ENCODE results near the gene DRC1. TPM values are rescaled to one million over a fixed set of nuclear protein-coding genes. Genes with fewer than 3 reads are reported as not detected.

DRC1 gene
- total RNA-seq, 2 donors from 2014 or later, result 0.17 TPM; not detected in 1

DNA sequence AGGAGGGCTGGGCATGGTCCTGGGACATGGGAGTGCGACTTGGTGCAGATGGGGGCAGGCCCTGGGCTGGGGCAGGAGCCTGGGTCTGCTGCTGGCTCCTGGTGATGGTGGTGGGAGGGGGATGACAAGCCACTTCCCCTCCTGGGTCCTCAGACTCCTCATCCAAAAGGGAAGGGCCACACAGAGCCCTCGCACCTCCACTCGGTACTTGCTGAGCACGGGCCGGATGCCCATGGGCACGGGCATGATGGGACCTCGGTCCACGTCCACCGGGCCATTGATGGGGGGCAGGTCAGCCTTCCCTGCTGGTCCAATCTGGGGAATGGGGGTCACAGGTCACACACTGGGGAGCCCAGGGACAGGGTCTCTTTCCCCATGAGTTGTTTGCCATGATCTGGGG, 72.1 kb downstream of the DRC1 start:
- Mint-ChIP-seq H3K36me3 (ENCODE audit: insufficient read depth in 2 of 2) (peaks cover 0 to 3% of the 10 kb centered on the region in 2 donors), H3K27ac (no peak overlapping the region), H3K9me3 (peaks cover 0 to 10% of the 10 kb centered on the region in 2 donors), H3K4me1 (ENCODE audit: low read depth) (peaks cover 9% of the 10 kb centered on the region), H3K27me3 (ENCODE audit: low read depth) (no peaks in the 10 kb centered on the region), H3K4me3 (no peak overlapping the region)
- no peak for DNase-seq
- no peak for ATAC-seq (replicated peaks in 1 of 2)

- ATAC-seq (replicated peaks in 1 of 2) (no peak), DNase-seq (no peak)
- peaks cover 0 to 8% of the 10 kb centered on the region in 2 donors for H3K9me3 Mint-ChIP-seq
- H3K36me3 Mint-ChIP-seq (ENCODE audit: insufficient read depth in 2 of 2), result peaks cover 0 to 3% of the 10 kb centered on the region in 2 donors
- no peak overlapping the region for H3K27ac Mint-ChIP-seq
- H3K27me3 Mint-ChIP-seq (ENCODE audit: low read depth), result no peaks in the 10 kb centered on the region
- H3K4me1 Mint-ChIP-seq (ENCODE audit: low read depth), result peaks cover 9% of the 10 kb centered on the region
- H3K4me3 Mint-ChIP-seq, result no peak overlapping the region
These were observed 72.6 kb downstream of the DRC1 start for GRCh38 chr2:26474261-26474785.

DNA sequence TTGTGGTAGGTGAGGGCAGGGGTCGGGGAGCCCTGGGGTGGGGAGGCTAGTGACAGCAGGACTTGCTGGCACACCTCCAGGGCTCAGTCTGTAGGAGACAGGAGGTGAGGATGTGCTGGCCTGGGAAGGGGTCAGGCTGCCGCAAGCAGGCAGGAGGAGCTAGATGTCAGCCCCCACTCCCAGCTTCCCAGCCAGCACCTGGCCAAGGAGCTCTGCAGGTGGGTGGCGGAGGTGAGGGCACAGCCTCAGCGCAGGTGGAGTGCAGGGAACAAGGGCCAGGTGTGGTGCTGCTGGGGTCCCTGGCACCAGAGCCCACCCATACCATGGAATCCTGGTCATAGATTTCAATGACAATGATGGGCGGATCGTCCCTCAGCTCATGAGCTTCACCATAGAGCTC, 73.3 kb downstream of the DRC1 start:
- DNase-seq (no peak), ATAC-seq (replicated peaks in 1 of 2) (no peak)
- Mint-ChIP-seq H3K27me3 (ENCODE audit: low read depth) (no peaks in the 10 kb centered on the region), H3K4me1 (ENCODE audit: low read depth) (peaks cover 9% of the 10 kb centered on the region), H3K9me3 (peaks cover 0 to 7% of the 10 kb centered on the region in 2 donors), H3K27ac (no peak overlapping the region), H3K36me3 (ENCODE audit: insufficient read depth in 2 of 2) (peaks cover 0 to under 1% of the 10 kb centered on the region in 2 donors), H3K4me3 (no peak overlapping the region)

- ATAC-seq (replicated peaks in 1 of 2) (no peak), DNase-seq (no peak)
- Mint-ChIP-seq H3K4me3 (no peak overlapping the region), H3K36me3 (ENCODE audit: insufficient read depth in 2 of 2) (no peaks in the 10 kb centered on the region), H3K27me3 (ENCODE audit: low read depth) (no peaks in the 10 kb centered on the region), H3K9me3 (peaks cover 0 to 6% of the 10 kb centered on the region in 2 donors), H3K27ac (no peak overlapping the region), H3K4me1 (ENCODE audit: low read depth) (peaks cover 9% of the 10 kb centered on the region)
These were observed 74.2 kb downstream of the DRC1 start for GRCh38 chr2:26475832-26476501.

- Mint-ChIP-seq H3K27me3 (ENCODE audit: low read depth) (no peaks in the 10 kb centered on the region), H3K27ac (peak overlapping the region; percentile 73), H3K4me3 (peak overlapping the region; percentile 62 to 64), H3K36me3 (ENCODE audit: insufficient read depth in 2 of 2) (no peaks in the 10 kb centered on the region), H3K4me1 (ENCODE audit: low read depth) (peaks cover 9% of the 10 kb centered on the region), H3K9me3 (no peaks in the 10 kb centered on the region)
- ATAC-seq (replicated peaks in 1 of 2) (peak; percentile 85 to 90), DNase-seq (peak; percentile 26 to 44)
These were observed 75.6 kb downstream of the DRC1 start for GRCh38 chr2:26477126-26477910.

- Mint-ChIP-seq H3K27me3 (ENCODE audit: low read depth) (no peaks in the 10 kb centered on the region), H3K4me3 (peak within 1 kb of the TSS; percentile 62 to 64), H3K4me1 (ENCODE audit: low read depth) (peaks cover 9% of the 10 kb centered on the region), H3K36me3 (ENCODE audit: insufficient read depth in 2 of 2) (no peaks in the 10 kb centered on the region), H3K27ac (peak within 1 kb of the TSS; percentile 73), H3K9me3 (no peaks in the 10 kb centered on the region)
- DNase-seq, result no peak
- ATAC-seq (replicated peaks in 1 of 2), result peak; percentile 21 to 32
These were observed 76.2 kb downstream of the DRC1 start, which contains the start of gene OTOF for GRCh38 chr2:26477911-26478253. TSS of gene OTOF (minus strand) at chr2:26478124.

DNA sequence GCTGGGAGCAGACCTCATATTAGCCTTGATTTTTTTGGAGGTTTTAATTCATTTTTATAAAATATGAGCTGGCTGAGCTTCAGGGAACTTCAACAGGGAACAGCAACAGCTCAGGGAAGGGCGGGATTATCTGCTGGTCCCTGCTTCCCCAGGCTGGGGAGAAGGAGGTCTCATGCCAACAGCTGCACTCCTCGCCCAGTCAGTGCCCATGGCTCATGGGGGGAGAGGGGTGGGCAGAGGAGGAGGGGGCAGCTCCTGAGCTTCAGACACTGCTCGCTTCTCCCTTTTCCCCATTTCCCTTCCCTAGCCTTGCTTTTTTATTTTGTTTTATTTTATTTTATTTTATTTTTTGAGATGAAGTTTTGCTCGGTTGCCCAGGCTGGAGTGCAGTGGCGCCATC, 76.6 kb downstream of the DRC1 start:
- ATAC-seq (replicated peaks in 1 of 2) (no peak), DNase-seq (no peak)
- Mint-ChIP-seq H3K36me3 (ENCODE audit: insufficient read depth in 2 of 2) (no peaks in the 10 kb centered on the region), H3K4me3 (no peak overlapping the region), H3K27me3 (ENCODE audit: low read depth) (no peaks in the 10 kb centered on the region), H3K4me1 (ENCODE audit: low read depth) (peaks cover 9% of the 10 kb centered on the region), H3K9me3 (no peaks in the 10 kb centered on the region), H3K27ac (no peak overlapping the region)

DNA sequence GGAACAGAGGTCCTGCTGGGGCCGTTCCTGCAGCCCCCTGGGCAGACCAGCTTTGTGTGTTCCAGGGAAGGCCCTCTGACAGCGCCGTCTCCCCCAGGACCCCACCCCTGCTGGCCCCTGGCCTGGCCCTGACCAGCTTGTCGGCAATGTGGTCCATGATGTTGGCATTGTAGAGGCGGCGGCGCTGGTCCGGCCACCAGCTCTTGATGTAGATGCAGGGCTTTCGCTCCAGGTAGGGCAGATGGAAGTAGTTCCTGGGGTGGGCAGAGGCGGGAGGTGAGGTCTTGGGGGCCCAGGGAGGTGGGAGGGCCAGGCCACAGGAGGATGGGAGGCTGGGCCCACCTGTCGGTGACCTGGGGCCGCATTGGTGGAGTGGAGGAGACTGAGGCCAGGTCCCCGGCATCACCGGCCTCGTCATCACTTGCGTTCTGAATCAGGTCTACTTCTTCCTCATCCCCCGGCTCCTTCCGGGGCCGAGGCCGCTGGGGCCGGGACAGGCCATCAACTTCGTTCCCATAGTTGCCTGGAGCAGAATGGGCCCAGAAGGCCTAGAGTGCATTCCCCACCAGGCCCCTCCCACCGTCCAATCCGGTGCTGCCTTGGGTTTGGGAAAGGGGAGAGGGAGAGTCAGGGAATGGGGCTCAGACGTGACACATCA, 77.5 kb downstream of the DRC1 start:
- Mint-ChIP-seq H3K27me3 (ENCODE audit: low read depth) (no peaks in the 10 kb centered on the region), H3K36me3 (ENCODE audit: insufficient read depth in 2 of 2) (no peaks in the 10 kb centered on the region), H3K4me1 (ENCODE audit: low read depth) (peaks cover 9% of the 10 kb centered on the region), H3K4me3 (no peak overlapping the region), H3K9me3 (no peaks in the 10 kb centered on the region), H3K27ac (no peak overlapping the region)
- DNase-seq (no peak), ATAC-seq (replicated peaks in 1 of 2) (no peak)

DNA sequence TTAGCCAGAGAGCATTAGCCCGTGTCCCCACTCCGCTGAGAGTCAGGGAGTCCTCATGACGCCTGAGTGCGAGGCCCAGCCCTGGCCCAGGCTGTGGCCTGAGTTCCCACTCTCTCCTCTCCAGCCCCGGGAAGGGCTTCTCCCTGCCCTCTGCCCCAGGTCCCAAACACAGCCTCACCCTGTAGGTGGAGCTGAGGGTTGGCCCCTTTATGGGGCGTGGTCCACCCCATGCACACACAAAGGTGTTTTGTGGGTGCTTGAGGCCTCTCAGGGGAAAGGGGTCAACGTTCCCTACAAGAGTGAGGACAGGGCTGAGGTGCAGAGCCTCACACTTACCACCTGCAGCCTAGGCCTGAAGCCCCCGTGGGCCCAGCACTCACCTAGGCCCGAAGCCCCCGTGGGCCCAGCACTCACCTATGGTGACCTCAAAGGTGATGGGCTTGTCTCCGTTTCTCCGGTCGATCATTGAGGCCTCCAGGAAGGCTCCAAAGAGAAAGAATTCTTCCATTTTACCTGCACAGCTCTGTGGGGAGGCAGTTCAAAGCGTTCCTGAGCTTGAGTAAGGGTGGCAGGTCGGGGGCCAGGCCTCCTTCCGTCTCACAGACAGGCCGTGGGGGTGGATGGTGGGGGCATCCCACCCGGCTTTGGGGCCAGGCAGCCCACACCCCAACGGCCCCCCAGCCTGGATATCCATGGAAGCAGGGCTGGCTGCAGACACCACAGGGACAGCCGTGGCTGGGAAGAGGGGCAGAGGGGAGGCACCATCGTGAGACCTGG, 78.3 kb downstream of the DRC1 start:
- ATAC-seq (replicated peaks in 1 of 2) (no peak), DNase-seq (no peak)
- peaks cover 9% of the 10 kb centered on the region for H3K4me1 Mint-ChIP-seq (ENCODE audit: low read depth)
- H3K27me3 Mint-ChIP-seq (ENCODE audit: low read depth), result no peaks in the 10 kb centered on the region
- H3K9me3 Mint-ChIP-seq, result no peaks in the 10 kb centered on the region
- no peak overlapping the region for H3K27ac Mint-ChIP-seq
- no peaks in the 10 kb centered on the region for H3K36me3 Mint-ChIP-seq (ENCODE audit: insufficient read depth in 2 of 2)
- H3K4me3 Mint-ChIP-seq, result no peak overlapping the region

DNA sequence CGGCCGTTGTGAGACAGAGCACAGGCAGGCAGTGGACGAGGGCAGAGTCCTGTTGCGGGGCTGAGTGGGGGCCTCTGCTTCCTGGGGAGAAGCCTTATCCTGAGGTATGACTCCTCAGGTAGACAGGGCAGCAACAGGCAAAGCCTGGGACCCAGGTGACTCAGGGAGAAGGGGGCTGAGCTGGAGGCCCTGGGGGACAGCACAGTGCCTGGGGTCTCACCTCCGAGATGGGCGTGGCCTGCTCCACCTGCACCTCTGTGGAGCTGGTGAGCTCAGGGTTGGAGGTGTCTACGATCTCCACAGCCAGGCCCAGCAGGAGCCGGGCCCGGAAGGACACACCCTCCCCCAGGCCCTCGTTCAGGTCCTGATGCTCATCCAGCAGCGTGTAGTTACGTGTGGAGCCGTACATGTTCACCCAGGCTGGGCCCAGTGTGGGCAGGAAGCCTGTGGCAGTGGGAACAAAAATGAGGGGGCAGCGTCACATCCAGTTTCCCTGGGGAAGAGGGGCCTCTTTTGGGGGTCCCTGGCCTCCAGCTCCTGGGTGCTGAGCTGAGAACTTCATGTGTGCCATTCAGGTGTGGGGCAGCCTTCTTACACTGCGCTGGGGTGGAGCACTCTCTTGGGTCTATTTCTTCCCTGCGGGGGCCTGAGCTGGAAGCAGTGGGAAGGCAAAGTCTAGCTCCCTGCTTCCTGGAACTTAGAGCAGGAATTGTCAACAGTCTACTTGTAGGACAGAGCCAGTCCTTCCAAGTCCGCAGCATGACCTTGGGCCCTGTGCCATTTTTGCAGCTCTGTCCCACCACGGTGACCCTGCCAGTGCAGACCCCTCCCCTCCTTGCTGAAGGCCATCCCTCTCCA, 79.1 kb downstream of the DRC1 start:
- ATAC-seq (replicated peaks in 1 of 2), result no peak
- H3K36me3 Mint-ChIP-seq (ENCODE audit: insufficient read depth in 2 of 2), result no peaks in the 10 kb centered on the region
- peaks cover 9% of the 10 kb centered on the region for H3K4me1 Mint-ChIP-seq (ENCODE audit: low read depth)

GRCh38 chr2:26481706-26482105, 80.0 kb downstream of the DRC1 start:
- H3K9me3 Mint-ChIP-seq, result no peaks in the 10 kb centered on the region
- no peak overlapping the region for H3K27ac Mint-ChIP-seq
- ATAC-seq (replicated peaks in 1 of 2) (no peak), DNase-seq (no peak)
- H3K4me1 Mint-ChIP-seq (ENCODE audit: low read depth), result peaks cover 9% of the 10 kb centered on the region
- H3K4me3 Mint-ChIP-seq, result no peak overlapping the region
- H3K36me3 Mint-ChIP-seq (ENCODE audit: insufficient read depth in 2 of 2), result no peaks in the 10 kb centered on the region
- no peaks in the 10 kb centered on the region for H3K27me3 Mint-ChIP-seq (ENCODE audit: low read depth)

More for the DNA sequence above, 79.1 kb downstream of the DRC1 start:
- no peak for DNase-seq
- Mint-ChIP-seq H3K27ac (no peak overlapping the region), H3K27me3 (ENCODE audit: low read depth) (no peaks in the 10 kb centered on the region), H3K4me3 (no peak overlapping the region), H3K9me3 (no peaks in the 10 kb centered on the region)

Measured in activated T-cell treated with anti-CD3 and anti-CD28 coated beads, Interleukin-2, amount 50 U/mL, for 72 hours (primary cell).